OCI-LY1 (cell line): ENCODE results near the gene PC.

Experiments used
- EZH2 ChIP-seq: fragments of 200-600 bp; sonication (generic), shearing (Covaris generic); IDR thresholded peaks from 2 replicates; pipeline ENCODE4 v1.8.0; 2017; ENCODE audit warnings: borderline replicate concordance, mixed run types, mild to moderate bottlenecking, antibody characterized with exemption, low read length, moderate library complexity, mixed read lengths
- TF ChIP-seq, protein P1 (sequence below): fragments of 200-600 bp; sonication (generic), shearing (Covaris generic); IDR thresholded peaks from 2 replicates; pipeline ENCODE4 v1.5.1; 2017; ENCODE audit warnings: mild to moderate bottlenecking, antibody characterized with exemption, low read length, moderate library complexity, mixed read lengths

DNA sequence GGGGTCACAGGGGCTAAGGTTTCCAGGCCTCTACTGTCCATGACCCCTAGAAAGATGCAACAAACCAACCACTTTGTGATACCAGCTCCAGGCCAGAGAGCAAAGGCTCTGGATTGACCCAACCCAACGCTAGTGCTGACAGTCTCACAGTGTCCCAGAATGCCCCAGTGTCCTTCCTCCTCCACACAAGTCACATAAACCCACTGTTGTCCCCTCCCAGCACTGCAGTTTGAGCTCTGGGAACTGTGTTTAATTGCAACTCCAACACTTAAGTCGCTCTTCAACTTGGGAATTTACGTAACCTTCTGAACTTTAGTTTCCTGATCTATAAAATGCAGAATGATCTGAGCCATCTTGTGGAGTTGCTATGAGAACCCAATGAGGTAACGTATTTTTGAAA is 47.5 kb downstream of the PC start:
- TF ChIP-seq, protein P1, sequence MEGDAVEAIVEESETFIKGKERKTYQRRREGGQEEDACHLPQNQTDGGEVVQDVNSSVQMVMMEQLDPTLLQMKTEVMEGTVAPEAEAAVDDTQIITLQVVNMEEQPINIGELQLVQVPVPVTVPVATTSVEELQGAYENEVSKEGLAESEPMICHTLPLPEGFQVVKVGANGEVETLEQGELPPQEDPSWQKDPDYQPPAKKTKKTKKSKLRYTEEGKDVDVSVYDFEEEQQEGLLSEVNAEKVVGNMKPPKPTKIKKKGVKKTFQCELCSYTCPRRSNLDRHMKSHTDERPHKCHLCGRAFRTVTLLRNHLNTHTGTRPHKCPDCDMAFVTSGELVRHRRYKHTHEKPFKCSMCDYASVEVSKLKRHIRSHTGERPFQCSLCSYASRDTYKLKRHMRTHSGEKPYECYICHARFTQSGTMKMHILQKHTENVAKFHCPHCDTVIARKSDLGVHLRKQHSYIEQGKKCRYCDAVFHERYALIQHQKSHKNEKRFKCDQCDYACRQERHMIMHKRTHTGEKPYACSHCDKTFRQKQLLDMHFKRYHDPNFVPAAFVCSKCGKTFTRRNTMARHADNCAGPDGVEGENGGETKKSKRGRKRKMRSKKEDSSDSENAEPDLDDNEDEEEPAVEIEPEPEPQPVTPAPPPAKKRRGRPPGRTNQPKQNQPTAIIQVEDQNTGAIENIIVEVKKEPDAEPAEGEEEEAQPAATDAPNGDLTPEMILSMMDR: no peak
- TF ChIP-seq EZH2: no peak
